Measurements from ENCODE around the gene SVEP1.

DNA sequence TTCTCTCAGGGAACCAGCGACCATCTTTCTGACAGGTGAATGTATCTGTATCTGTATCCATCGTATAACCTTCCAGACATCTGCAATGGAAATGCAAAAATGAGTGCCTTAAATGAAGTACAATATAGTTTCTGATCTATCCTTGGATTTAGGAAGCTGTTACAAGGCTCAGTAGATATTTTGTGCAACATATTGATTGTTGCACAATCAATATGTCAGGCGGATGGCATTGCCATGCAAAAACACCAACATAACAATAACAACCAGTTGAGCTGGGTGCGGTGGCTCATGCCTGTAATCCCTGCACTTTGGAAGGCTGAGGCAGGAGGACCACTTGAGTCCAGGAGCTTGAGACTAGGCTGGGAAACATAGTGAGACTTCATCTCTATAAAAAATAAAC, 175.1 kb downstream of the SVEP1 start:
- TF ChIP-seq, protein P1, sequence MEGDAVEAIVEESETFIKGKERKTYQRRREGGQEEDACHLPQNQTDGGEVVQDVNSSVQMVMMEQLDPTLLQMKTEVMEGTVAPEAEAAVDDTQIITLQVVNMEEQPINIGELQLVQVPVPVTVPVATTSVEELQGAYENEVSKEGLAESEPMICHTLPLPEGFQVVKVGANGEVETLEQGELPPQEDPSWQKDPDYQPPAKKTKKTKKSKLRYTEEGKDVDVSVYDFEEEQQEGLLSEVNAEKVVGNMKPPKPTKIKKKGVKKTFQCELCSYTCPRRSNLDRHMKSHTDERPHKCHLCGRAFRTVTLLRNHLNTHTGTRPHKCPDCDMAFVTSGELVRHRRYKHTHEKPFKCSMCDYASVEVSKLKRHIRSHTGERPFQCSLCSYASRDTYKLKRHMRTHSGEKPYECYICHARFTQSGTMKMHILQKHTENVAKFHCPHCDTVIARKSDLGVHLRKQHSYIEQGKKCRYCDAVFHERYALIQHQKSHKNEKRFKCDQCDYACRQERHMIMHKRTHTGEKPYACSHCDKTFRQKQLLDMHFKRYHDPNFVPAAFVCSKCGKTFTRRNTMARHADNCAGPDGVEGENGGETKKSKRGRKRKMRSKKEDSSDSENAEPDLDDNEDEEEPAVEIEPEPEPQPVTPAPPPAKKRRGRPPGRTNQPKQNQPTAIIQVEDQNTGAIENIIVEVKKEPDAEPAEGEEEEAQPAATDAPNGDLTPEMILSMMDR (conservative IDR thresholded peaks at IDR 0.05; ENCODE audit: low read depth, low read length) = no peak
- no peak for TF ChIP-seq EZH2 (IDR thresholded peaks at IDR 0.05; ENCODE audit: borderline replicate concordance, low read depth, low read length, poor library complexity, severe bottlenecking)

Measured in A673 (cell line).